IMR-90 (cell line): ENCODE data around the gene PSME4. TPM values are rescaled to one million over a fixed set of nuclear protein-coding genes. Genes with fewer than 3 reads are reported as not detected.
A peak's percentile ranks its signal among the peaks of the same experiment; 100 is the strongest.

Source experiments
- ATAC-seq: fragments of 200-7000 bp; cut with Tn5 transposase; 2 replicates; pipeline ENCODE4 v1.9.1; 2020; ENCODE audit warnings: low read depth, mild to moderate bottlenecking, moderate library complexity
- BruUV-seq: library from RNA; stranded (reverse); fragments of 400-500 nt; replicated peaks from 2 replicates; lab custom pipeline; 2021; lab: Mats Ljungman, UMichigan
- CTCF ChIA-PET: fragments of 300-600 bp; formaldehyde crosslinking; extraction: SDS; loops from one replicate; lab custom pipeline; 2021; ENCODE audit warnings: antibody characterized with exemption; lab: Yijun Ruan, JAX
- POLR2A ChIA-PET: fragments of 300-600 bp; sonication (Branson Sonifier 250); formaldehyde crosslinking; loops from one replicate; lab custom pipeline; 2022; ENCODE audit warnings: antibody characterized with exemption; ENCODE audit not compliant: unreplicated experiment; lab: Charles Lee
- DNase-seq: peaks from one replicate; pipeline ENCODE4 v3.0.0; 2013
- H2AFZ ChIP-seq: replicated peaks from 2 replicates; pipeline ENCODE3; 2013; ENCODE audit warnings: low read length, mild to moderate bottlenecking; ENCODE audit not compliant: poor library complexity
- H2AK5ac ChIP-seq: 2 replicates; pipeline ENCODE4 v1.6.1; 2013; ENCODE audit warnings: low read depth, low read length, inconsistent platforms
- H2AK9ac ChIP-seq: replicated peaks from 2 replicates; pipeline ENCODE3; 2013; ENCODE audit warnings: mild to moderate bottlenecking, low read depth, low read length, moderate library complexity; ENCODE audit not compliant: poor library complexity
- H2BK120ac ChIP-seq: 2 replicates; pipeline ENCODE4 v1.6.1; 2013; ENCODE audit warnings: low read depth, low read length, inconsistent platforms
- H2BK15ac ChIP-seq: 3 replicates; pipeline ENCODE4 v1.6.1; 2013; ENCODE audit warnings: low read depth, low read length, inconsistent platforms
- H2BK20ac ChIP-seq: 2 replicates; pipeline ENCODE4 v1.6.1; 2013; ENCODE audit warnings: low read depth, mild to moderate bottlenecking, inconsistent platforms, low read length, moderate library complexity
- H2BK5ac ChIP-seq: 2 replicates; pipeline ENCODE4 v1.6.1; 2013; ENCODE audit warnings: mild to moderate bottlenecking, low read depth, low read length, inconsistent platforms; ENCODE audit not compliant: poor library complexity, severe bottlenecking
- H3K14ac ChIP-seq: replicated peaks from 2 replicates; pipeline ENCODE4 v1.6.1; 2013; ENCODE audit warnings: low read depth, low read length, inconsistent platforms
- H3K18ac ChIP-seq: 2 replicates; pipeline ENCODE4 v1.6.1; 2013; ENCODE audit warnings: low read depth, low read length, control low read depth
- H3K23ac ChIP-seq: 2 replicates; pipeline ENCODE4 v1.6.1; 2013; ENCODE audit warnings: low read depth, low read length, inconsistent platforms
- H3K27ac ChIP-seq: 2 replicates; pipeline ENCODE4 v1.5.1; 2013; ENCODE audit warnings: mild to moderate bottlenecking, control low read depth, low read length; ENCODE audit not compliant: insufficient read depth
- H3K27me3 ChIP-seq: 2 replicates; pipeline ENCODE4 v1.6.1; 2013; ENCODE audit warnings: low read length; ENCODE audit not compliant: control insufficient read depth, insufficient read depth
- H3K36me3 ChIP-seq: 2 replicates; pipeline ENCODE4 v1.6.1; 2013; ENCODE audit warnings: low read length, mixed read lengths; ENCODE audit not compliant: control insufficient read depth, insufficient read depth
- H3K4ac ChIP-seq: 2 replicates; pipeline ENCODE4 v1.6.1; 2013; ENCODE audit warnings: low read depth, low read length, inconsistent platforms
- H3K4me1 ChIP-seq: 2 replicates; pipeline ENCODE4 v1.6.1; 2013; ENCODE audit warnings: low read length, mixed read lengths; ENCODE audit not compliant: control insufficient read depth, insufficient read depth
- H3K4me2 ChIP-seq: 2 replicates; pipeline ENCODE4 v1.6.1; 2013; ENCODE audit warnings: low read depth, mild to moderate bottlenecking, control low read depth, low read length, moderate library complexity
- H3K4me3 ChIP-seq: 2 replicates; pipeline ENCODE4 v1.5.1; 2013; ENCODE audit warnings: low read depth, mild to moderate bottlenecking, control low read depth, low read length, moderate library complexity; ENCODE audit not compliant: insufficient read depth
- H3K56ac ChIP-seq: 2 replicates; pipeline ENCODE4 v1.6.1; 2013; ENCODE audit warnings: low read length, inconsistent platforms; ENCODE audit not compliant: insufficient read depth; ENCODE audit errors: extremely low read depth
- H3K79me1 ChIP-seq, 2 experiments: 2 replicates each; pipeline ENCODE4 v1.6.1; 2013; ENCODE audit warnings: low read length in 2 of 2, inconsistent platforms in 1 of 2, low read depth in 1 of 2
- H3K9ac ChIP-seq: 2 replicates; pipeline ENCODE4 v1.6.1; 2013; ENCODE audit warnings: low read depth, low read length, control low read depth
- H3K9me1 ChIP-seq: 2 replicates; pipeline ENCODE4 v1.6.1; 2013; ENCODE audit warnings: low read length, inconsistent platforms; ENCODE audit not compliant: insufficient read depth
- H3K9me3 ChIP-seq: 2 replicates; pipeline ENCODE4 v1.6.1; 2013; ENCODE audit warnings: low read length; ENCODE audit not compliant: control insufficient read depth, insufficient read depth
- H4K20me1 ChIP-seq: 2 replicates; pipeline ENCODE4 v1.6.1; 2013; ENCODE audit warnings: low read length, inconsistent platforms; ENCODE audit not compliant: insufficient read depth
- H4K5ac ChIP-seq: 2 replicates; pipeline ENCODE4 v1.6.1; 2013; ENCODE audit warnings: mild to moderate bottlenecking, low read depth, low read length, control low read depth
- H4K8ac ChIP-seq, 2 experiments: 2 replicates each; pipeline ENCODE4 v1.6.1; 2013; ENCODE audit warnings: low read depth in 2 of 2, low read length in 2 of 2, control low read depth in 1 of 2, inconsistent platforms in 1 of 2
- H4K91ac ChIP-seq: 2 replicates; pipeline ENCODE4 v1.6.1; 2013; ENCODE audit warnings: low read depth, low read length, inconsistent platforms; ENCODE audit not compliant: insufficient read depth
- CHD1 ChIP-seq: IDR thresholded peaks from 2 replicates; pipeline ENCODE4 v1.6.1; 2012; ENCODE audit warnings: low read depth, low read length, improper control_type of control experiment
- MXI1 ChIP-seq: IDR thresholded peaks from 2 replicates; pipeline ENCODE4 v1.6.1; 2012; ENCODE audit warnings: low read depth, mild to moderate bottlenecking, low read length, moderate library complexity, borderline replicate concordance
- POLR2A ChIP-seq: IDR thresholded peaks from 2 replicates; pipeline ENCODE4 v1.6.1; 2012; ENCODE audit warnings: mild to moderate bottlenecking, low read depth, low read length
- WGBS, 2 experiments: methylation state at CpG; one replicate each; pipeline versions ENCODE4 v1.1.5 to v1.1.7; 2013; ENCODE audit warnings: missing lambda C conversion rate in 2 of 2; ENCODE audit not compliant: insufficient read length in 1 of 2; ENCODE audit errors: extremely low coverage in 2 of 2; 5-methylcytosine and 5-hydroxymethylcytosine counted together
- dilution Hi-C: fragments of 300-500 bp; cut with HindIII; formaldehyde crosslinking; loops from one replicate; pipeline ENCODE4 v1.14.3; 2018; ENCODE audit warnings: low sequenced_read_pairs; ENCODE audit not compliant: unreplicated experiment
- in situ Hi-C: fragments of 300-500 bp; cut with MboI; formaldehyde crosslinking; loops from 3 replicates; pipeline ENCODE4 v1.14.3; 2019; ENCODE audit warnings: low sequenced_read_pairs, inconsistent platforms, mixed read lengths
- intact Hi-C: fragments of 100-400 bp; cut with micrococcal nuclease; formaldehyde crosslinking; loops from 2 replicates; pipeline ENCODE4 v1.10.0; 2022
- polyA plus RNA-seq, 3 experiments: library from polyadenylated mRNA; depleted of rRNA; stranded (reverse); fragments of >200 nt; gene quantifications; 2 replicates each; pipeline ENCODE4 v1.2.3, GENCODE V29; 2012; ENCODE audit warnings: low replicate concordance in 1 of 3
- total RNA-seq: library from RNA; depleted of rRNA; stranded (reverse); fragments of >200 nt; gene quantifications from 2 replicates; pipeline ENCODE4 v1.2.3, GENCODE V29; 2012

The PSME4 gene
- total and polyA plus RNA-seq, 2 of the 4 experiments (the other 2 are of a cell fraction) = 28.2 to 61.3 TPM

DNA sequence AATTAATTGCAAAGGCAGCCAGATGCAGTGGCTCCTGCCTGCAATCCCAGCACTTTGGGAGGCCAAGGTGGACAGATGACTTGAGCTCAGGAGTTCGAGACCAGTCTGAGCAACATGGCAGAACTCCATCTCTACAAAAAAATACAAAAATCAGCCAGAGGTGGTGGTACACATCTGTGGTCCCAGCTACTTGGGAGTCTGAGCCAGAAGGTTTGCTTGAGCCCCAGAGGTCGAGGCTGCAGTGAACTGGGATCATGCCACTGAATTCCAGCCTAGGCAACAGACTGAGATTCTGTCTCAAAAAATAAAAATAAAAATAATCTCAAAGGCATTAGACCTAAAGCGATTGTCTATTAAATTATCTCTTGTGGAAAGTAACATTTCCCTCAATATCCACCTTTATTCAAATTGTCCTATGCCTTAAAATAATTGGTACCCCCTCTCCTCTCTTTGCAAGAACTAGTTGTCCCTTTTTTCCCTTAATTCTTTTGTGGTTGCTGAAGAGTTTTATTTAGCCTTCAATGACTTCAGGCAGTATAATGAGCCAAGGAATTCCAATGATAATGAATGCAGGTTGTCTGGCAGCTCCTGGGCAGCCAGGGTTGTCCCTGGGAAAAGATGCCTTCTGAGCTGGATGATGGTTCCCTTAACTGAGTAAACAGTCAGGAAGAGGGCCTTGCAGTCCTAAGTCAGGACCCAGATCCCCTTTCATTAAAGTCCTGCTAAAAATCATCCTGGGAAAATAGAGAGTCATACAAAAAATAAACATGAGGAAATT is 143.2 kb downstream of the PSME4 start:
- no CpG with 5 or more reads among the region's 3 CpGs for WGBS, 2 experiments
- Histone ChIP-seq H3K9me3 (no peaks in the 10 kb centered on the region), H3K23ac (no peak overlapping the region), H2BK15ac (no peak overlapping the region), H3K79me1 (peaks cover 0 to 2% of the 10 kb centered on the region in 2 experiments; a peak in 1 of 4 replicates), H3K4me2 (no peak overlapping the region), H4K20me1 (no peaks in the 10 kb centered on the region), H4K8ac (no peak overlapping the region), H3K4ac (no peak overlapping the region), H3K18ac (no peak overlapping the region), H2BK20ac (no peak overlapping the region), H2BK5ac (no peak overlapping the region), H3K36me3 (peaks cover 3% of the 10 kb centered on the region; the same call in 1 of the 2 replicates), H3K14ac (no peak overlapping the region), H4K5ac (no peak overlapping the region), H2BK120ac (no peak overlapping the region), H3K4me1 (0 out of 2 replicates have a peak, but pooled peaks cover 5% of the 10 kb centered on the region), H2AFZ (no peak overlapping the region), H3K9ac (no peak overlapping the region), H2AK5ac (no peak overlapping the region), H3K27ac (no peak overlapping the region), H3K27me3 (no peaks in the 10 kb centered on the region), H3K4me3 (no peak overlapping the region), H3K9me1 (no peaks in the 10 kb centered on the region), H2AK9ac (no peak overlapping the region), H3K56ac (no peak overlapping the region), H4K91ac (no peak overlapping the region)
- dilution Hi-C loops (no loop called here), intact Hi-C loops (no loop called here), in situ Hi-C loops (no loop called here)
- POLR2A ChIA-PET = no interaction called here
- ATAC-seq (no peak; the same call in 1 of the 2 replicates), DNase-seq (peak; percentile 18)
- CTCF ChIA-PET = no interaction called here
- no TSS peak for BruUV-seq
- TF ChIP-seq CHD1 = no peak
- TF ChIP-seq MXI1 = no peak
- TF ChIP-seq POLR2A = no peak
